HCT116 (cell line): ENCODE measurements around the gene NKX6-2. TPM values are rescaled to one million over a fixed set of nuclear protein-coding genes. Genes with fewer than 3 reads are reported as not detected.

ENCODE experiments used
- ATAC-seq: fragments of 200-7000 bp; cut with Tn5 transposase; 2 replicates; pipeline ENCODE4 v1.9.1; 2020; ENCODE audit warnings: mild to moderate bottlenecking, moderate library complexity
- BruUV-seq: library from RNA; stranded (reverse); fragments of 400-500 nt; replicated peaks from 2 replicates; lab custom pipeline; 2021; lab: Mats Ljungman, UMichigan
- CTCF ChIA-PET: fragments of 300-600 bp; sonication (Branson Sonifier 250); formaldehyde crosslinking; loops from one replicate; lab custom pipeline; 2021; ENCODE audit warnings: antibody characterized with exemption; lab: Charles Lee
- POLR2A ChIA-PET: fragments of 300-600, 350-600 bp; sonication (Branson Sonifier 250); formaldehyde crosslinking; loops from one replicate; lab custom pipeline; 2021; ENCODE audit warnings: antibody characterized with exemption; lab: Charles Lee
- RAD21 ChIA-PET, 2 experiments: fragments of 300-600 bp; sonication (Branson Sonifier 250); formaldehyde crosslinking; loops; one replicate each; lab custom pipeline; 2023; ENCODE audit warnings: low total read pairs in 2 of 2; ENCODE audit not compliant: uncharacterized antibody in 2 of 2, unreplicated experiment in 2 of 2, low non-redundant PET in 1 of 2; lab: Charles Lee
- DNase-seq: peaks from one replicate; pipeline ENCODE4 v3.0.0-alpha.2; 2010; ENCODE audit warnings: low read depth, low spot score
- H2AFZ ChIP-seq: fragments of 200-600 bp; shearing (Covaris generic), sonication (generic); 2 replicates; pipeline ENCODE4 v1.6.1; 2017; ENCODE audit warnings: low read depth, mixed run types, mixed read lengths, antibody characterized with exemption, low read length; ENCODE audit not compliant: poor library complexity, severe bottlenecking
- H3K27ac ChIP-seq: 2 replicates; pipeline ENCODE4 v1.5.1; 2012; ENCODE audit warnings: low read depth, low read length
- H3K27me3 ChIP-seq: fragments of 200-600 bp; sonication (generic); 2 replicates; pipeline ENCODE4 v1.6.1; 2016; ENCODE audit warnings: mixed run types, low read length, mixed read lengths; ENCODE audit not compliant: insufficient read depth
- H3K36me3 ChIP-seq, 2 experiments: fragments of 200-500 bp in 1 of 2; fragments of 200-600 bp in 1 of 2; sonication (Bioruptor generic) in 1 of 2; sonication (generic) in 1 of 2; 2 replicates each; pipeline versions ENCODE4 v1.5.1 to v1.6.1; 2014 to 2016; ENCODE audit warnings: low read length in 2 of 2, inconsistent platforms in 1 of 2, mixed read lengths in 1 of 2, mixed run types in 1 of 2; ENCODE audit not compliant: insufficient read depth in 2 of 2, control insufficient read depth in 1 of 2
- H3K4me1 ChIP-seq, 2 experiments: fragments of 200-600 bp in 1 of 2; sonication (generic) in 1 of 2; 2 replicates each; pipeline versions ENCODE4 v1.5.1 to v1.6.1; 2012 to 2017; ENCODE audit warnings: low read length in 2 of 2, inconsistent platforms in 1 of 2, mild to moderate bottlenecking in 1 of 2, mixed read lengths in 1 of 2, mixed run types in 1 of 2, moderate library complexity in 1 of 2; ENCODE audit not compliant: insufficient read depth in 2 of 2, control insufficient read depth in 1 of 2
- H3K4me2 ChIP-seq: fragments of 200-600 bp; sonication (generic); 2 replicates; pipeline ENCODE4 v1.6.1; 2017; ENCODE audit warnings: mixed run types, low read length, mixed read lengths
- H3K4me3 ChIP-seq, 2 experiments: fragments of 200-600 bp in 1 of 2; sonication (generic) in 1 of 2; replicated peaks in 1 of 2; 2 replicates each; pipeline ENCODE4 v1.5.1; 2011 to 2016; ENCODE audit warnings: low read length in 2 of 2, control low read depth in 1 of 2, low read depth in 1 of 2, mild to moderate bottlenecking in 1 of 2, mixed read lengths in 1 of 2, mixed run types in 1 of 2
- H3K79me2 ChIP-seq: fragments of 200-600 bp; sonication (generic); 2 replicates; pipeline ENCODE4 v1.6.1; 2017; ENCODE audit warnings: mild to moderate bottlenecking, mixed run types, low read length, moderate library complexity, mixed read lengths; ENCODE audit not compliant: insufficient read depth
- H3K9ac ChIP-seq: fragments of 200-600 bp; sonication (generic); 2 replicates; pipeline ENCODE4 v1.6.1; 2016; ENCODE audit warnings: low read length, mixed read lengths
- H3K9me2 ChIP-seq: fragments of 200-600 bp; sonication (generic), shearing (Covaris generic); 2 replicates; pipeline ENCODE4 v1.6.1; 2017; ENCODE audit warnings: mixed run types, mild to moderate bottlenecking, moderate library complexity; ENCODE audit not compliant: insufficient read depth
- H3K9me3 ChIP-seq, 2 experiments: fragments of 200-500 bp in 1 of 2; fragments of 200-600 bp in 1 of 2; sonication (Bioruptor generic) in 1 of 2; sonication (generic) in 1 of 2; 2 replicates each; pipeline ENCODE4 v1.6.1; 2014 to 2017; ENCODE audit warnings: low read length in 2 of 2, mixed read lengths in 2 of 2, inconsistent platforms in 1 of 2, low read depth in 1 of 2, mild to moderate bottlenecking in 1 of 2, mixed run types in 1 of 2, moderate library complexity in 1 of 2; ENCODE audit not compliant: control insufficient read depth in 1 of 2, insufficient read depth in 1 of 2
- H4K20me1 ChIP-seq: fragments of 200-600 bp; sonication (generic), shearing (Covaris generic); 2 replicates; pipeline ENCODE4 v1.6.1; 2017; ENCODE audit warnings: mixed run types, mild to moderate bottlenecking, moderate library complexity; ENCODE audit not compliant: insufficient read depth
- ATF3 ChIP-seq: IDR thresholded peaks from 2 replicates; pipeline ENCODE4 v1.6.1; 2012
- CBX3 ChIP-seq: IDR thresholded peaks from 2 replicates; pipeline ENCODE4 v1.6.1; 2012; ENCODE audit warnings: low read depth
- EGR1 ChIP-seq: IDR thresholded peaks from 2 replicates; pipeline ENCODE4 v1.6.1; 2012; ENCODE audit warnings: low read depth
- MAX ChIP-seq: IDR thresholded peaks from 2 replicates; pipeline ENCODE4 v1.6.1; 2012
- POLR2A ChIP-seq: IDR thresholded peaks from 2 replicates; pipeline ENCODE4 v1.7.0; 2011; ENCODE audit warnings: borderline replicate concordance; ENCODE audit not compliant: insufficient read depth, insufficient read length; ENCODE audit errors: extremely low read depth
- SIN3A ChIP-seq: IDR thresholded peaks from 2 replicates; pipeline ENCODE4 v1.6.1; 2012; ENCODE audit warnings: low read depth
- SP1 ChIP-seq: IDR thresholded peaks from 2 replicates; pipeline ENCODE4 v1.6.1; 2012; ENCODE audit warnings: low read depth
- TCF7L2 ChIP-seq: IDR thresholded peaks from 2 replicates; pipeline ENCODE4 v1.7.0; 2011; ENCODE audit warnings: borderline replicate concordance, inconsistent platforms; ENCODE audit not compliant: insufficient read depth, insufficient read length; ENCODE audit errors: extremely low read depth
- YY1 ChIP-seq: IDR thresholded peaks from 2 replicates; pipeline ENCODE4 v1.6.1; 2011; ENCODE audit warnings: low read length, low read depth, moderate library complexity, mild to moderate bottlenecking; ENCODE audit not compliant: insufficient replicate concordance; ENCODE audit errors: extremely low read depth
- intact Hi-C: fragments of 100-400 bp; cut with micrococcal nuclease; formaldehyde crosslinking; loops from 2 replicates; pipeline ENCODE4 v1.10.0; 2022
- total RNA-seq: library from RNA; stranded (reverse); gene quantifications from one replicate; pipeline ENCODE4 v1.2.1, GENCODE V29; 2021; ENCODE audit not compliant: unreplicated experiment

NKX6-2 gene
- total RNA-seq, 1 experiment from 2014 or later = not detected

- Histone ChIP-seq H2AFZ (no peak overlapping the region), H3K79me2 (no peaks in the 10 kb centered on the region), H3K36me3 (no peaks in the 10 kb centered on the region), H3K4me1 (no peaks in the 10 kb centered on the region), H3K9ac (no peak overlapping the region), H3K4me3 (no peak overlapping the region), H3K27ac (no peak overlapping the region), H3K27me3 (no peaks in the 10 kb centered on the region), H3K9me3 (no peaks in the 10 kb centered on the region), H4K20me1 (no peaks in the 10 kb centered on the region), H3K9me2 (no peaks in the 10 kb centered on the region), H3K4me2 (no peak overlapping the region)
- BruUV-seq = no TSS peak
- ATAC-seq (no peak), DNase-seq (no peak)
- RAD21 ChIA-PET = no interaction called here
- TF ChIP-seq YY1 = no peak
- TF ChIP-seq SP1 = no peak
- TF ChIP-seq SIN3A = no peak
- TF ChIP-seq ATF3 = no peak
- no peak for TF ChIP-seq MAX
- no peak for TF ChIP-seq TCF7L2
- no peak for TF ChIP-seq CBX3
- intact Hi-C loops = no loop called here
- CTCF ChIA-PET = no interaction called here
- POLR2A ChIA-PET = no interaction called here
These were observed 29.4 kb upstream of the NKX6-2 start for GRCh38 chr10:132815168-132815857.

- H3K9me2 ChIP-seq = no peaks in the 10 kb centered on the region
- no peaks in the 10 kb centered on the region for H4K20me1 ChIP-seq
- no peak overlapping the region for H3K4me2 ChIP-seq
- ChIA-PET POLR2A (no interaction called here), CTCF (no interaction called here), RAD21 (no interaction called here)
- H3K27ac ChIP-seq = no peak overlapping the region
- no peaks in the 10 kb centered on the region for H3K27me3 ChIP-seq
- ATAC-seq = no peak
- H3K79me2 ChIP-seq = no peaks in the 10 kb centered on the region
- H3K4me3 ChIP-seq = no peak overlapping the region
- no peaks in the 10 kb centered on the region for H3K36me3 ChIP-seq
- no peak for DNase-seq
- no peak for TF ChIP-seq SP1
- TF ChIP-seq ATF3 = no peak
- no peak for TF ChIP-seq EGR1
- no peak for TF ChIP-seq POLR2A
- no peaks in the 10 kb centered on the region for H3K9me3 ChIP-seq
- H3K9ac ChIP-seq = no peak overlapping the region
- BruUV-seq = no TSS peak
- no peak overlapping the region for H2AFZ ChIP-seq
- H3K4me1 ChIP-seq = no peaks in the 10 kb centered on the region
- intact Hi-C loops = no loop called here
These were observed 28.5 kb upstream of the NKX6-2 start for GRCh38 chr10:132814469-132814856.
